Inflammatory macrophage treated with lipopolysaccharide for 1 hour (primary cell): ENCODE data around the gene BLACAT1.
A peak's percentile ranks its signal among the peaks of the same experiment; 100 is the strongest.
"Not testable (repeated sequence)": the region's sequence is repeated elsewhere in the genome, so short reads cannot be mapped to it uniquely, and the experiment has no call there.

ENCODE experiments used
- DNase-seq, 2 donors: peaks; one replicate each; pipeline ENCODE4 v3.0.0-alpha.2; 2020 to 2022

BLACAT1 gene

GRCh38 chr1:205438213-205439158 lies 17.4 kb downstream of the BLACAT1 start:
- DNase-seq, result peak; percentile 45 to 60

GRCh38 chr1:205437570-205437969 lies 18.3 kb downstream of the BLACAT1 start:
- no peak for DNase-seq

DNA sequence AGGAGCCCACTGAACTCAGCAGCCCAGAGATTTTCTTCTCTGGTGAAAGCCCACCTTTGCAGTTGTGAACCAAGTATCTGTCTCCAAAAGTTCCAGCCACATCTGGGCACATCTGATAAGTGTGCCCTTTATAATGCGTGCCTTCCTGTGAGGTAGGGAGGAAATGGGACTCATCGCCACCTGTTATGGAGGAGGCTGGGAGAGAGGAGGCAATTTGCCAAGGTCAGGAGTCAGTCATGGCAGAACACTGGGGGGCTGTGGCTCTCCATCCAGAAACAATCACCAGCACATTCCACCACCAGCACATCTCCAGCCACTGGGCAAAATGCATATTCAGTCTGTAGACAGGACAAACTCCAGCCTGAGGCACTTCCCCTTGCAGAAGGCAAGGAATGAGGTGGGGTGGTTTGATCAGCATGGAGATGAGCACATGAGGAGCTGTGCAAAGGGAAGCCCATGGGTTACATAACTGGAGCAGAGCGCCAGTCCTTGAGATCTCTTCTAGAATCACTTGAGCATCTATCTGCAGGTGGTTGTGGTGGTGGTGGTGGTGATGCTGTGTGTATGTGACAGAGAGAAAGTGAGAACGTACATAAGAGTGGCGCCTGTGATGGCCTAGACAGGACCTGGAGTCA lies 19.0 kb downstream of the BLACAT1 start:
- peak; percentile 17 to 34 for DNase-seq

DNA sequence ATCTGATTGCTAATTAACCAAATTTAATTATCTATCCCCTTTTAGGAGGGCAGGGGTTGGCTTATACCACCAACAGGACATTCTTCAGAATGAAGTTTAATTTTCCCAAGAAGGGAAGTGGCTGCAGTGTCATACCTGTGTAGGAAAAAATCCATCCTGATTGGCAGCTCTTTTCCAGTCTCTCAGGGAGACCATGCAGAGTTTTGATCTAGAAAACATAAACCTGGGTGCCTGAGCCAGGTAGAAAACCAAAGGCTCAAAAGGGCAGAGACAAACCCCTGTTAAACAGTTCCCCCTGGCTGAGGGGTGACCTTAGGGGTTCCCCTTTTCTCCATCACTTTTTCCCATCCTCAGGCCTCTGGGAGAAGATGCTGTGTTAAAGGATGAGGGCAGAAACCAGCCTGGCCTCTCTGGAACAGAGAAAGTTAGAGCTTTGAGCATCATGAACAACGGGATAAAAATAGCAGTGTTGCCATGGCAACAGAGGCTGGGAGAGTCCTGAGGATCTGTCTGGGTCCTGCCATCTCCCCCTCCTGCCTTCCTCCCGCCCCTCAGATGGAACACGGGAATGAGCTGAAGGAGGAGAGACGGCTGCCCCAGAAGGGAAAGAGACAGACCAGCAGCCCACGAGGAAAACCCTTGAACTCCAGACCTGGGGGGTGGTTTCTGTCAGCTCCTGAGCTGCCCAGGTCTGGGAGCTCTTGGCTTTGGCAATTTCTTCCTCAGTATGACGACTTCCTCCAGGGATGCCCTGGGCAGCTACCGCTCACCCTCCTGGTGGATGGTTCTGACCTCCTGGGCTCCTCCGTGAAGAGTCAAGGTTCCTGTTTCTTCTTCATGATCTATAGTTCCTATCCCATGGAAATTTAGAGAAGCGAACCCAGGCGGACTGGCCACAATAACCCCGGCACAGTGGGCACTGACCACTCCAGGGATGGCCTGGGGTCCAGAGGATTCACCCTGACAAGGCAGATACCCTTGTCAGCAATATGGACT lies 20.0 kb downstream of the BLACAT1 start:
- DNase-seq, result no peak

DNA sequence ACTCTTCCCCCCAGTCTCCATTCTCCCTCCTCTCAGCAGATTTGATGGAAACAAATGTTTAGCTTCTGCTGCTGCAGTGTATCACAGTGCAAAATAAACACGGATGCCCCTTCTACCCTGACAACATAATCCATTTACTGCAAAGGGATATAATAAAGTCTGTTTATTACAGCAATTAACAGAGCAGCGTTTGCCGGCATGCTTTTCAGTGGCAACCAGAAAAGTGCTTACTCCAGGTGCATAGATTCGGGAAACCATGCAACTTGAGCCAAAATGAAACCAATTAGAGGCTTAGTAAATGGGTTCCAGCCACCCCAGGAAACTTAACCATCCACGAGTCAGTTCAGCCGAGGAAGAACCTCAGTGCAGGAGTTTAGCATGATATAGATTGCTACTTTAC lies 21.1 kb downstream of the BLACAT1 start:
- no peak for DNase-seq

DNA sequence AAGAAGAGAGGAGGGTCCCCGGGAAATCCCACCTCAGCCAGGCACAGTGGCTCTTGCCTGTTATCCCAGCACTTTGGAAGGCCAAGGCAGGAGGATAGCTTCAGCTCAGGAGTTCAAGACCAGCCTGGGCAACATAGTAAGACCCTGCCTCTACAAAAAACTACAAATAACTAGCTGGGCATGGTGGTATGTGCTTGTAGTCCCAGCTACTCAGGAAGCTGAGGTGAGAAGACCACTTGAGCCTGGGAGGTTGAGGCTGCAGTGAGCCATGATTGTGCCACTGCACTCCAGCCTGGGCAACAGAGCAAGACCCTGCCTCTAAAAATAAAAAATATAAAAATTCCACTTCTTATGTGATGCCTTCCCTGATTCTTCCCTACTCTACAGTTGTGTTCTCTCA lies 23.2 kb downstream of the BLACAT1 start:
- DNase-seq, result not testable (repeated sequence)

DNA sequence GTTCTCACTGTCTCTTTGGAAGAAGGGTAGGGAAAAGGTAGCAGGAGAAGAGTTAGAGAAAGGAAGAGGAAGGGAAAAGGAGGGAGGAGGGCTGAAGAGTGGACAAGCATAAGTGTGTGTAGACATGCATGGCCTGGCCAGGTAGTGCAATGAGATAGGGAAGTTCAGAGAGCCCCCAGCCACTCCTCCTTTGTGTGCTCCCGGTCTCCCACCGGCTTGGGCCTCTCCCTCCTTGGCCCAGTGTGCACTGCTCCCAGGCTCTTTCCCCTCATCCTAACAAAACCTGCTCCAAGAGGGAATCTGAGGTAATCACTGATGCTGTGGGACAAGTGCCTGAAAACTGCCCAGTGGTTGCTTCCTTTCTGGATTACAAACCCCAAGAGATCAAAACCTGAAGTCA lies 23.7 kb downstream of the BLACAT1 start:
- DNase-seq, result no peak

GRCh38 chr1:205430696-205431305 lies 25.0 kb downstream of the BLACAT1 start:
- DNase-seq, result peak in 1 of 2 donors; percentile 61

GRCh38 chr1:205429762-205430695 lies 25.8 kb downstream of the BLACAT1 start:
- DNase-seq, result no peak

DNA sequence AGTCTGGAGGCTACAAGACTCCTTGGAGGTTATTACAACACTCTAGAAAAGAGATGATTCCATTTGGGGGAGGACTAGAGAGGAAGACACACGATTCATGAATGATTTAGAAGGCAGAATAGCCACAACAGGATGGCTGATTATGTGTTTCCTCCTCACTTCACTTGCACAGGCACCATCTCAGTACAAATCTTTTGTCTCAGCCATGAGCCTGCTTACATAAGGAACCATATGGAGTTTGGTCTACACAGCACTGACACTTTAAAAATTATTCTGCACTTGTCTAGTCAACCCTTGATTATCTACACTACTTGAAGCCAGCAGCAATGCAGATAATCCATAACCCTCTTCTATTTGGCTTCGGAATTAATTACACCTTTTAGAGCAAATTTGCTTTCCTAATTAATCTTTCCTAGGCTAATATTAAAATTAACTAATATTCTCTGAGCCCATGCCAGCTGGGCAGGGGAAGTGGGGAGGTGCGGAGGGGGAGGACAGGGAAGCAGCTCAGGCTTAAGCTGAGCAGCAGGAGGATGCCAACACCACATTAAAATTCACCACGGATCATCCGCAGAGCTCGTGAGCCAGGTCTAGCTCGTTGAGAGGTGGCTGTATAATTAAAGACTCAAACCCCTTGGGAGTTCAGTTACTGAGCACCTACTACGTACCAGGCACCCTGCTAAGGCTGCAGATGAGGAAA lies 30.8 kb downstream of the BLACAT1 start:
- DNase-seq, result no peak

DNA sequence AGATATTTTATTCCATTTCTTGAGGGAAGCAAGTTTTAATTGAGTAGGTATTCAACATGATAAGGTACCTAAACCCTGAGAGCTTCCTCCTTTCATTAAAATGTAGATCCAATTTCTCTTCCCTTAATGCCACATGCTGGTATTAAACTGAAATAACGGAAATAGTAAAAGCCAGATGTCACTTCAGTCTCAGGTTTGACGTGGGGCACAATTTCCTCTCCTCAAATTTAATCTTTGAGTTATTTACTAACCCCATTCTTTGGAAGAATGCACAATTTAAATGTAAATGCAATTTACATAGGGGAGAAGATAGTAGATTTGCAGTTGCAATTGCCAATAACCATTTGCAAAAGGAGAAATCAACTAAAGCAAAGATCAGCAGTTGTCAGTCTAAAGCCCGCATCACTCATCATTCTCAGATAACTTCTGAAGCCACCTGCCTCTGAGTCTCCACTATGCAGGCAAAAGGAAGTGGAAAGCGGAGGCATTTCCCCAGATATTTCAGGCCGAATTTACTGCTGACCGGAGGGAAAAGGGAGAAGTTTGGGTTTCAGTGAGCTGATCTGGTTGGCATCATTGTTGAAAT lies 31.9 kb downstream of the BLACAT1 start:
- DNase-seq, result no peak

DNA sequence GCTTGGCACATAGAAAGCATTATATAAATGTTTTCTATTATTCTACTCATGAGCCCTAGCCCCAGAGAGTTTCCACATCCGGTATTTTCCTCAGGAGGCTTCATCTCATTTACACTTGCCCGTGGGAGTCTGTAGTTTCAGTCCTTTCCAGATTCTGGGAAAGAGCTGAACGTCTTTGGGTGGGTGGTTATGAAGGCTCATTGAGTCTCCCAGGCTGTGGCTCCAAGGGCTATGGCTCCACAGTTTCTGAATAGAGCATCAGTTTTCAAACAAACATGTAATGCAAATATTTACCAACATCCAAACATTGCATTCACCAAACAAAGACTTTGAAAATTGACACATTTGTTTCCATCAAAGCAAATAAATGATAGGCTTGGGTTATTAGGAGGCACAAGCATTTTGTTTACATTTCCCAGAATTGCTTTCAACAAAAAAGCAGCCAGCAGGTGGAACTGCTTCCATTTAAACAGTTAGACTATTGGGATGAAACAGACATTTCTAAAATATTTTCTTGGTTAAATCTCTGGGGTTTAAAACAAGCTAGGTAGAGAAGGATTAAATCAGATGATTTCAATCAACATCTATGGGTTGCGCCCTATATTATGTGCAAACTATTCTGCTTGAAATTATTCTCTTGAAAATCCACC lies 32.7 kb downstream of the BLACAT1 start:
- DNase-seq, result no peak

- no peak for DNase-seq
Measured at GRCh38 chr1:205421798-205422197, 34.0 kb downstream of the BLACAT1 start, which contains the start of gene LEMD1. LEMD1 (minus strand) TSS chr1:205422056; CDS start chr1:205420536, 1,520 bp downstream.

DNA sequence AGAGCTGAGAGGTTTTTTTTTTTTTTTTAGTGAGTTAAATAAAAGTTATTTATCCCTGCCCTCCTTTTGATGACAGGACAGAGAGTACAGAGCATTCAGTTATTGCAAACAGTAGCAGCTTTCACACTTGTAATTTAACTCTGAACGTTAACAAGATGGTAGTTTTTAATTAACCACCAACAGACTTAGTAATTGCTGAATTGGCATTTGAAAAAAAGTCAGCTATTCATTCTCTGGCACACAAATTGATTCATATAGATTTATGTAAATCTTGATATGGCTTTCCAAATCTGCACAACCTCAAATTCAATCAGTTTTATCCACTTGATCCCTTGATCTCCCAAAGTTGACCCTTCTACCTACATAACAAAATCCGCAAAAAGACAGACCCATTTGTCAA lies 34.9 kb downstream of the BLACAT1 start:
- DNase-seq, result no peak

DNA sequence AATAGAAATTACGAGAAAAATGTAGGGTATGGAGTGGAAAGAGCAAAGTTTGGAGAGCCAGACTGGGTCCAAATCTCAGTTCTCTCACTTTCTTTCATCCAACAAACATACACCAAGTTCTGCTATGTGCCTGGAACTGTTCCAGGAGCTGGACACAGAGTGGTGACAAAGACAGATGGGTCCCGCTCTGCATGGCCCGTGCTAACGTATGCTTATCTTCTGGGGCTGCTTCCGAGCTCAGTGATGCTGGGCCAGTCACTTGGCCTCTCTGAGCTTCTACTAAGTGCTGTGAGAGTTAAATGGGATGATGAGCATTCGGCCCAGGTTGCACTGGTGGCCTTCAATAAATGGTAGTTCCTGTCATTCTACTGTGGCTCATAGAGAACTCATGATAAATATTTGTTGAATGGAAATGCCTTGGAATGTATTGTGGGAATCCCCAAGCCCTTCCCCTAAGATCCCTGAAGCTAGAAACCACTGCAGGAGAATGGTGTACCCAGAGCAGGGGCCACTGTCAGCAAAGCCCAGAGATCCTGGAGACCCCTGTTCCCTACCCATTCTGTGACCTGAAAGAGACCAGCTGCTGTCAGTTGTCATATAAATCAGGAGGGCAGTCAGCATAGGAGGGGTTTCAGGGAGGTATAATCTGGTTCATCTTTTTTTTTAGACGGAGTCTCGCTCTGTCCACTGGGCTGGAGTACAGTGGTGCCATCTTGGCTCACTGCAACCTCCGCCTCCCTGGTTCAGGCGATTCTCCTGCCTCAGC lies 37.8 kb downstream of the BLACAT1 start:
- no peak for DNase-seq

GRCh38 chr1:205416322-205416721 lies 39.5 kb downstream of the BLACAT1 start:
- DNase-seq, result no peak

- DNase-seq, result no peak
Measured at GRCh38 chr1:205410581-205411298, 45.1 kb downstream of the BLACAT1 start.

GRCh38 chr1:205407970-205408369 lies 47.9 kb downstream of the BLACAT1 start:
- no peak for DNase-seq
